ENCODE results near the gene ROR2. TPM values are rescaled to one million over a fixed set of nuclear protein-coding genes. Genes with fewer than 3 reads are reported as not detected.

The ROR2 gene
- total RNA-seq, 1 experiment from 2014 or later: 0.68 TPM

DNA sequence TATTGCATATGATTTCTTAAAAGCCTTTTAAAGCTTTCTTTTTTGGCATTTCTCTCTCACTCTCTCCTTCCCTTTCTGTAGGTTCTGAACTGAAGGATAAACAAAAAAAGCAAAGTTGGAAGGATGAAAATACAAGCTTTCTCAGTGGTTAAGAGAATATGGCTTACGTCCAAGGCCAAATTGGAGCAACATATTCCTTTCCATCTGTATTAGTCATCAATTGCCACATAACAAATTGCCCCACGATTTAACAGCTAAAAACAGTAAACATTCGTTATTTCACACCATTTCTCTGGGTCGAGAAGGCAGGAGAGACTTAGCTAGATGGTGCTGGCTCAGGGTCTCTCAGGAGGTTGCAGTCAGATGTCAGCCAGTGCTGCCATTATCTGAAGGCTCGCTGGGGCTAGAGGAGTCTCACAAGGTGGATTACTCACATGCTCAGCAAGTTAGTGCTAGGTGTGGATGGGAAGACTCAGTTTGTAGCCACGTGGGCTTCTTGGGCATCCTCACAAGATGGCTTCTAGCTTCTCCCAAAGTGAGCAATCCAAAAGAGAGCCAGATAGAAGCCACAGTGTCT lies 2.0 kb upstream of the ROR2 start:
- no peaks in the 10 kb centered on the region for H3K27me3 Mint-ChIP-seq (ENCODE audit: insufficient read depth, unreplicated experiment)
- H3K36me3 Mint-ChIP-seq (ENCODE audit: insufficient read depth, unreplicated experiment): no peaks in the 10 kb centered on the region
- CTCF ChIA-PET: no interaction called here
- no peaks in the 10 kb centered on the region for H3K9me3 Mint-ChIP-seq (ENCODE audit: unreplicated experiment)
- Histone ChIP-seq H3K4me3 (ENCODE audit: low read depth, low read length) (no peak overlapping the region), H3K27me3 (replicated peaks; ENCODE audit: control insufficient read depth, insufficient read depth, low read length) (no peaks in the 10 kb centered on the region), H3K4me1 (no peaks in the 10 kb centered on the region), H3K36me3 (ENCODE audit: control insufficient read depth, insufficient read depth, low read length) (no peaks in the 10 kb centered on the region), H3K9me3 (no peaks in the 10 kb centered on the region)
- H3K4me1 Mint-ChIP-seq (ENCODE audit: low read depth, unreplicated experiment): peaks cover 8% of the 10 kb centered on the region
- TF ChIP-seq CTCF (IDR thresholded peaks at IDR 0.05; ENCODE audit: insufficient read depth in 1 of 2, low read depth in 1 of 2, low read length in 1 of 2, severe bottlenecking in 1 of 2, unreplicated experiment in 1 of 2): no peak
- BruUV-seq (replicated peaks): no TSS peak
- no peak for DNase-seq
- H3K27ac Mint-ChIP-seq (ENCODE audit: unreplicated experiment): no peak overlapping the region
- POLR2A ChIA-PET: no interaction called here
- H3K4me3 Mint-ChIP-seq (ENCODE audit: unreplicated experiment): no peak overlapping the region
- intact Hi-C loops (cut with micrococcal nuclease; ENCODE audit: unreplicated experiment): no loop called here

DNA sequence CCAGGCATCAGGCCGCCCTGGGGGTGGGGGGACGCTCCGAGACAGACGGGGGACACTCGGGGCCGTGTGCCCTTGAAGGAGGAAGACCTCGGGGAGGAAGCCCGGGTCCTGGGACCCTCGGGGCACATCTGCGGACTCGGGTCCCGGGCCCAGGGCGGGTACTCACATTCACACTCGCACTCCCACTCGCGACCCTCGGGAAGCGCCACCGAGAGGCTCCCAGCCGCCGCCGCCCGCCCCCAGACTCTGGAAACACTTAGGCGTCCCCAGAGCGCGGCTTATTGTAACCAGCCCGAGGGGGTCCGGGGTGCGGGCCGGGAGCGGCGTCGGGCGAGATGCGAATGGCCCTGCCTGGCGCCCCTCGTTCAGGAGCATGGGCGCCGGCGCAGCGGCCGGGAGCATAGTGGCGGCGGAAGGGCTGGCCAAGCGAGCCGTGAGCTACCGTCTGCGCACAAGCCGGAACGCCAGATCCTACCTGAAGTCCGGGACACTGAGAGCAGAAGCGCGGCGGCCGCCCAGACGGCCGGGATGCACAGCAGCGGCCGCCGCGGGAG lies 559 bp downstream of the ROR2 start:
- Mint-ChIP-seq H3K4me1 (ENCODE audit: low read depth, unreplicated experiment) (peaks cover 2% of the 10 kb centered on the region), H3K36me3 (ENCODE audit: insufficient read depth, unreplicated experiment) (no peaks in the 10 kb centered on the region), H3K9me3 (ENCODE audit: unreplicated experiment) (no peaks in the 10 kb centered on the region), H3K4me3 (ENCODE audit: unreplicated experiment) (peak overlapping the region; percentile 73), H3K27me3 (ENCODE audit: insufficient read depth, unreplicated experiment) (no peaks in the 10 kb centered on the region), H3K27ac (ENCODE audit: unreplicated experiment) (no peak overlapping the region)
- no TSS peak for BruUV-seq (replicated peaks)
- intact Hi-C loops (cut with micrococcal nuclease; ENCODE audit: unreplicated experiment): no loop called here
- ChIA-PET POLR2A (no interaction called here), CTCF (interaction anchor here (0.9 to 1.8 kb wide), 4 partner anchors 83 to 191 kb away, joined by 3 to 7 read pairs (median 3); no protein-coding TSS in a partner anchor)
- Histone ChIP-seq H3K36me3 (ENCODE audit: control insufficient read depth, insufficient read depth, low read length) (no peaks in the 10 kb centered on the region), H3K27me3 (replicated peaks; ENCODE audit: control insufficient read depth, insufficient read depth, low read length) (no peaks in the 10 kb centered on the region), H3K4me1 (no peaks in the 10 kb centered on the region), H3K4me3 (ENCODE audit: low read depth, low read length) (peak overlapping the region; percentile 29), H3K9me3 (no peaks in the 10 kb centered on the region)
- peak in 1 of 2 experiments; percentile 12 for DNase-seq
- TF ChIP-seq CTCF (IDR thresholded peaks at IDR 0.05; ENCODE audit: insufficient read depth in 1 of 2, low read depth in 1 of 2, low read length in 1 of 2, severe bottlenecking in 1 of 2, unreplicated experiment in 1 of 2): no peak

DNA sequence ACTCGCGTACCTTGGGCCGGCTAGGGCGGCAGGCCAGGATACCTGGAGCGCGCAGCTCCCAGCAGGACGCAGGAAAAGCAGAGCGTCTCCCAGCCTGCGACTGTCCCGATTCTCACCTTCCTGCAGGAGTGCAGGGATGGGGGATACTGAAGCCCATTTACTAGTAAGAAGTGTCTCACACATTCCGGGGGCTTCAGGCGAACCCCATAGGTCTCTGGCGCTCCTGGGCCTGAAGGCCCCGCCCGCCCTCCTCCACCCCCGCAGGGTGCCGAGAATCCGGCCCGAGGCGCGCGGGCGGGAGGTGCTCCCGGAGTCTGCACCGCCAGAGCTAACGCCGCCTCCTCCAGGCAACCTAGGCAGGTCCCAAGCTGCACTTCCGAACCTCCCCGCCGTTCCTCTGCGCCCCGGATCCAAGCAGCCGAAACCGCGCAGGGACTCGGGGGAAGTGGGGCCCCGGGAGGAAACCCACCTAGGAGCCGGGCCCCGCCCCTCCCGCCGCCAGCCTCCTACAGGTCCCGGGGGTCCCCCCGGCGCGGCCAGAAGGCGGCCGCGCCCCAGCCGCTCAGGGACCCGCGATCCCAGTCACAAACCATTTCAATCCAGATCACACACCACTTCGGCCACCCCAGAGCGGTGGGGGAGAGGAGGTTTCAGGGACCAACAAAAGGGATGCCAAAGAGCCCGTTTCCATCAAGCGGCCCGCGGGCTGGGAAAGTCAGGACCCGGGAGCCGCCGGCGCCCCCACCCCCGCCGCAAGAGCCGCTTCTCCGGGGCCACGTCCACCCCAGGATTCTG lies 1.2 kb downstream of the ROR2 start:
- TF ChIP-seq CTCF (IDR thresholded peaks at IDR 0.05; ENCODE audit: insufficient read depth in 1 of 2, low read depth in 1 of 2, low read length in 1 of 2, severe bottlenecking in 1 of 2, unreplicated experiment in 1 of 2): peak in 1 of 2 experiments; percentile 13
- Histone ChIP-seq H3K4me3 (ENCODE audit: low read depth, low read length) (peak overlapping the region; percentile 20), H3K36me3 (ENCODE audit: control insufficient read depth, insufficient read depth, low read length) (no peaks in the 10 kb centered on the region), H3K9me3 (no peaks in the 10 kb centered on the region), H3K27me3 (replicated peaks; ENCODE audit: control insufficient read depth, insufficient read depth, low read length) (no peaks in the 10 kb centered on the region), H3K4me1 (no peaks in the 10 kb centered on the region)
- no peaks in the 10 kb centered on the region for H3K4me1 Mint-ChIP-seq (ENCODE audit: low read depth, unreplicated experiment)
- peak overlapping the region; percentile 73 for H3K4me3 Mint-ChIP-seq (ENCODE audit: unreplicated experiment)
- peak; percentile 54 for DNase-seq
- H3K9me3 Mint-ChIP-seq (ENCODE audit: unreplicated experiment): no peaks in the 10 kb centered on the region
- H3K27ac Mint-ChIP-seq (ENCODE audit: unreplicated experiment): no peak overlapping the region
- CTCF ChIA-PET: interaction anchor here (0.9 to 1.8 kb wide), 2 partner anchors 83 to 190 kb away, joined by 3 to 7 read pairs; no protein-coding TSS in a partner anchor
- H3K27me3 Mint-ChIP-seq (ENCODE audit: insufficient read depth, unreplicated experiment): no peaks in the 10 kb centered on the region
- POLR2A ChIA-PET: no interaction called here
- BruUV-seq (replicated peaks): no TSS peak
- H3K36me3 Mint-ChIP-seq (ENCODE audit: insufficient read depth, unreplicated experiment): no peaks in the 10 kb centered on the region
- intact Hi-C loops (cut with micrococcal nuclease; ENCODE audit: unreplicated experiment): no loop called here
